C4-2B (cell line): Measurements from ENCODE around the gene LRRC47.

ENCODE experiments used
- CTCF ChIP-seq: fragments of 450-650 bp; conservative IDR thresholded peaks from 2 replicates; pipeline ENCODE4 v1.5.1; 2017; ENCODE audit warnings: mild to moderate bottlenecking
- ZFX ChIP-seq: fragments of 450-650 bp; IDR thresholded peaks from 2 replicates; pipeline ENCODE4 v1.6.1; 2017

- TF ChIP-seq CTCF: no peak
- TF ChIP-seq ZFX: no peak
These were observed 48.8 kb downstream of the LRRC47 start for GRCh38 chr1:3747522-3747848.
